GM15510 (cell line): ENCODE measurements around the gene MAGT1.
A peak's percentile ranks its signal among the peaks of the same experiment; 100 is the strongest.

Experiments used
- POLR2A ChIP-seq: IDR thresholded peaks from 3 replicates; pipeline ENCODE4 v1.6.1; 2011; ENCODE audit warnings: borderline replicate concordance; ENCODE audit not compliant: insufficient read length; ENCODE audit errors: extremely low read depth

MAGT1 gene

DNA sequence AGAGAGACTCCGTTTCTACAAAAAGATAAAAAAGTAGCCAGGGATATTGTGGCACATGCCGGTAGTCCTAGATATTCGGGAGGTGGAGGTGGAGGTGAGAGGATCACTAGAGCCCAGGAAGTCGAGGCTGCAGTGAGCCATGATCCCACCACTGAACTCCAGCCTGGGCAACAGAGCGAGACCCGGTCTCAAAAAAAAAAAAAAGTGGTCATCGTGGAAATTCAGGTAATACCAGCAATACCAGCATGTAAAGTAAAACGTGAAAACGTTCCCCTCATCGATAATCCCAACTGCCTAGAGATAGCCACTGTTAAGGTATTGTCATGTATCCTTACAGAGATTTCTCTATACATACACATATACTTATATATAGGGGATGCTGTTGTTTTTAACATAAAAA, 1.5 kb downstream of the MAGT1 start:
- TF ChIP-seq POLR2A: no peak

DNA sequence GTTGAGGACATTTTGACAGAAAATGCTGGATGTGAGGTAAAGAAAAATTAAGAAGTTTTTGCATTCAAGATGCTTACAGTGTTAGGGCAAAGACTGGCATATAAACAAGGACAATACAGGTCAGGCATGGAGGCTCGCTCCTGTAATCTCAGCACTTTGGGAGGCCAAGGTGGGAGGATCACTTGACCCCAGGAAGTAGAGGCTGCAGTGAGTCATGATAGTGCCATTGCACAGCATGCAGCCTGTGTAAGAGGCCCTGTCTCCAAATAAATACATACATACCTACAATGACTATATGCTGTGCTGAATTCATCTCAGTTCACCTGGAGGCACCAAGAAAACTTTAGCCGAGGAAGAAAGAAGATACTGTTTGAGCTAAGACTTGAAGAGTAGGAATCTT, 2.3 kb downstream of the MAGT1 start:
- TF ChIP-seq POLR2A: no peak

GRCh38 chrX:77875372-77875771, 19.9 kb downstream of the MAGT1 start:
- TF ChIP-seq POLR2A: no peak

DNA sequence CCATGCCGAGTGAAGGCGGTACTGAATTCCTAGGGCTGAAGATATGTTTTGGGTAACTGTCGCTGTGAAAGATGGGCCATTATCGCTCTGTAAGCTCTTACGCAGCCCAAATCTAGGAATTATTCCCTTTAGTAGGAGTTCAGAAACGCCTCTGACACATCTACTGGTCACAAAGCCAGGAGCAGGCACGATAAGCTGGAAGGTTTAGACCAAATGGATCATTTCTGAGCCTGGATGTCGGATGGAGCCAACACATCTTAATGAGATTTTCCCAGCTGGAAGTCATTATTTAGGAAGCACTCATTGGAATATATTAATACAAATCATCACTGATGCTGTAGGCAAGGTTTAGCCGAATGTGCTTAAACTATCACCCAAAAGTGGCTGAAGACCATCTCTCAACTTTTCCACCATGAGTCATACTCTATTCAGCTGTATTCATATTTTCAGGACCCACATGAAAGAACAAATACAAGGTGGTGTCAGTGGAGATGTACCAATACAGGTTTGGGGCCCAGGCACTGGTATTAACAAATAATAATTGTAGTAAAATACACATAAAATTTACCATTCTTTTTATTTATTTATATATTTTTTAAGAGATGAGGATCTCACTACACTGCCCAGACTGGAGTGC, 75.0 kb downstream of the MAGT1 start:
- no peak for TF ChIP-seq POLR2A

DNA sequence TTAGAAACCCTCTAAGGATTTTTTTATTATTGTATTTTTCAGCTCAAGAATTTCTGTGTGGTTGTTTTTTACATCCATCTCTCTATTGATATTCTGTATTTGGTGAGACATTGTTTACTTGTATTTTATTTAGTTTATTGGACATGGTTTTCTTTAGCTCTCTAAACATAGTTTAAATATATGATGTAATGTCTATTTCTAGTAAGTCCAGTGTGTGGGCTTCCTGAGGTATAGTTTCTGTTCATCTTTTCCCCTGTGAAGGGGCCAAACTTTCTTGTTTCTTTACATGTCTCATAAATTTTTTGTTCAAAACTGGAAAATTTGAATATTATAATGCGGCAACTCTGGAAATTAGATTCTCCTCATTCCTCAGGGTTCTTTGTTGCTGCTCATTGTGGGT, 81.0 kb downstream of the MAGT1 start:
- TF ChIP-seq POLR2A: no peak

DNA sequence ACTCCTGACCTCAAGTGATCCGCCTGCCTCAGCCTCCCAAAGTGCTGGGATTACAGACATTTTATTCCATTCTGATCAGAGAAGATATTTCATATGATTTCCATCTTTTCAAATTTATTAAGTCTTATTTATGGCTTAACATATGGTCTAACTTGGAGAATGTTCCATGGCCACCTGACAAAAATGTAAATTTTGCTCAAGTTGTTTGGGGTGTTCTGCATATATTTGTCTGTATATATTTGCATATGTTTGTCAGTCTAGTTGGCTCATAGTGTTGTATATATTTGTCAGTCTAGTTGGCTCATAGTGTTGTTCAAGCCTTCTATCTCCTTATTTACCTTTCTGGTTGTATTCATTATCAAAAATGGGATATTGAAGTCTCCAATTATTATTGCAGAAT, 93.0 kb downstream of the MAGT1 start:
- TF ChIP-seq POLR2A: no peak

- no peak for TF ChIP-seq POLR2A
Observed at GRCh38 chrX:77795124-77795523, 100.1 kb downstream of the MAGT1 start.

DNA sequence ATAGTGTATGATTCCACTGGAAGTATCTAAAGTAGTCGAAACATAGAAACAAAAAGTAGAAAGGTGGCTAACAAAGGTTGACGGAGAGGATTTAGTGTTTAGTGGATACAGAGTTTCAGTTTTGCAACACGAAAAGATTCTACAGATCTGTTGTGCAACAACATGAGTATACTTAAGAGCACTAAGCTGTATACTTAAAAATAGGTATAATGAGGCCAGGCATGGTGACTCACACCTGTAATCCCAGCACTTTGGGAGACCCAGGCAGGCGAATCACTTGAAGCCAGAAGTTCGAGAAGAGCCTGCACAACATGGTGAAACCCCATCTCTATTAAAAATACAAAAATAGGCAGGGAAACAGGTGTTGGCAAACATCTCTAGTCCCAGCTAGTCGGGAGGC, 101.3 kb downstream of the MAGT1 start:
- no peak for TF ChIP-seq POLR2A

- no peak for TF ChIP-seq POLR2A
Observed at GRCh38 chrX:77788050-77788449, 107.2 kb downstream of the MAGT1 start.

DNA sequence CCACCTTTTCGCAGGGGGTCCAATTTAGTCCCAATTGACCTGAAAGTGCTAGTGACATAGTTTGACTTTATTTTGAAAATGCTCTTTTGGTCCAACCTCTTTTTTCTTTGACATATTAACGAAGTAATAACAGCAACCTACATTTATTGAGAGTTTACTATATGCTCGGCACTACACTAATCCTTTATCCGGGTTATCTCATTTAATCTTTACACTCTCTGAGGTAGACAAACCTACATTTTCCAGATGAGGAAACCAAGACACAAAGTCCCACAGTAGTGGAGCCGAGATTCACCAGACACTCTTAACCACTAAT, 108.9 kb downstream of the MAGT1 start:
- TF ChIP-seq POLR2A: no peak

- TF ChIP-seq POLR2A: peak; percentile 76
Observed at GRCh38 chrX:77785486-77786364, 109.5 kb downstream of the MAGT1 start, which contains the start of gene ATRX. Gene ATRX, minus strand, starts transcription at chrX:77786216. Its CDS starts 215 bp downstream, at chrX:77786001.

- TF ChIP-seq POLR2A: no peak
Observed at GRCh38 chrX:77779695-77780094, 115.5 kb downstream of the MAGT1 start.

- no peak for TF ChIP-seq POLR2A
Observed at GRCh38 chrX:77776659-77777058, 118.6 kb downstream of the MAGT1 start.
